GM18526 (cell line): ENCODE results near the gene QTRT2.

Source experiments
- POLR2A ChIP-seq: IDR thresholded peaks from 3 replicates; pipeline ENCODE4 v1.6.1; 2011; ENCODE audit not compliant: insufficient read length; ENCODE audit errors: extremely low read depth

Gene QTRT2

DNA sequence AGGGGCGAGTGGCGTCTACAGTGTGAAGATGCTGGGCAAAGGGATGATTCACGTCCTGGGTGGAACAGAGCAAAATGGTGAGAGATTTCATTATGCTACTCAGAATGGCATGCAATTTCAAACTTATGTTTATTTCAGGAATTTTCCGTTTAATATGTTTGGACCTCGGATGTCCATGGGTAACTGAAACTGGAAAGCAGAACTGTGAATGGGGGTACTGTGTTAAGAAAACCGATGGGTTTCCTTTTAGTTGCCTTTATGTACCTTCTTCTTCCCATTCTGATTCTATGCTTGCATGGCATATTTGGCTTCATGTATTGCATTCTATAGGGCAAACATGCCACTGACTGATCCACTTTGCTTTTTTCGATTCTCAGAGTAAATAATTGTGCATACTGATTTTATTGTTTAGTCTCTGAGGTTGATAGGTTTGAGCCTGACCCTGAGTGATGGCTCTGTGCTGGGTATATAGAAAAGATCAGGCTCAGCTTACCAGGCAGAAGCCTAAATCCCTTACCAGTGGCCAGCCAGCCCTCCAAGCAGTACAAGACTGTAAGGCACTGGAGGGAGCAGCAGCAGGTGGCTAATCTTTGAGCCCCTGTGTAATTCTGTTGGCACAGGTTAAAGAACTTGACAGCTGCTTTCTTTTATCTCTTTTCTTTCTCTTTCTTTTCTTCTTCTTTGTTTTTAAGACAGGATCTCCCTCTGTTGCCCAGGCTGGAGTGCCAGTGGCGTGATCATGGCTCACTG, 4.5 kb downstream of the QTRT2 start:
- no peak for TF ChIP-seq POLR2A

DNA sequence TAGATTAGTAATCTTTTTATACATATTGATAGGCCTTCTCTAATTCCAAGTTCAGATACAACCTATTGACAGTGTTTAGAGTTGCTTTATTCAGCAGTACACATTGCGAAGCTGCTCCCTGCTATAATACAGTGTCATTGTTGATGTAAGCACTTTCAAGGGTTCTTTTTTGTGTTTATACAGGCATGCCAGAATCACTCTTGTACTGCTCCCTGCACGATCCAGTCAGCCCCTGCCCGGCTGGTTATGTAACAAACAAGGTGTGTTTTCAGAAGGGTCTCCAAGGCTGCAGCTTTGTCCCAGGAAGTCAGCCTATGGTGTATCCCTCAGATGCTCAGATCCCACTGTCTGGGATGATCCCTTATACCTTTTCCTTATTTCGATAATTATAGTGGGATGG, 11.3 kb downstream of the QTRT2 start:
- no peak for TF ChIP-seq POLR2A

DNA sequence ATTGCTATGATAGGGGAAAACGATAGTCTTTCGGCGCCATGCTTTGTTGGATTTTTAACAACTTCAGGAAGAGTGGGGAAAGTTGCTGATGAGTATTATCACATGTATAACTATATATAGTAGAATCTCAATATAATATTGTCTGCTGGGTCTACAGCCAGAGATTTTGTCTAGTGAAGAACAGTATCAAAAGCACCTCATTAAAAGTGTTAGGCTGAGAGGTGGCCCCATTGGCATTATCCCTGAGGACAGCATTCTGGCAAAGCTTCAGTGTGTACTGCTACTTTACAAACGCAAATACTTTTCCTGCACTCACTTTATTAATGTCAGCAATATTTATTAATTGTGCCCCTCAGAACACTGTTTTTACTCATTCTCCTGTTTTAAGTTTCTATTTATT, 11.8 kb downstream of the QTRT2 start:
- no peak for TF ChIP-seq POLR2A

DNA sequence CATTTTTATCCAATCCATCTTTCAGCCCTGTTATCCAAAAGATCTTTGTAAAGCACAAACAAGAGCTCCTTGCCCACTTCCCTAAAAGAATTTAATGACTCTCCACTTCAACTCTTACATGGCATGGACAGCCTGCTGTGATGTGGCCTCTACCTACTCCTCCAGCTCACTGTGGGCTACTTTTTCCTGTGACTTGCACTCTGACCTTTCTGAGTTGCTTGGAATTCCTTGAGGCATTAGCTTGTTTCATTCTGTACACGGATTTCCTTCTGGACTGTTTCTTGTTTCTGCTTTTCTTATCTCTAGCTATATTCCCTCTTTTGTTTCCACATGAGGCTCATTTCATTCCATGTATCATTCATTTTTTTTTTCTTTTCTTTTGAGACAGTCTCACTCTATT, 15.2 kb downstream of the QTRT2 start:
- no peak for TF ChIP-seq POLR2A

DNA sequence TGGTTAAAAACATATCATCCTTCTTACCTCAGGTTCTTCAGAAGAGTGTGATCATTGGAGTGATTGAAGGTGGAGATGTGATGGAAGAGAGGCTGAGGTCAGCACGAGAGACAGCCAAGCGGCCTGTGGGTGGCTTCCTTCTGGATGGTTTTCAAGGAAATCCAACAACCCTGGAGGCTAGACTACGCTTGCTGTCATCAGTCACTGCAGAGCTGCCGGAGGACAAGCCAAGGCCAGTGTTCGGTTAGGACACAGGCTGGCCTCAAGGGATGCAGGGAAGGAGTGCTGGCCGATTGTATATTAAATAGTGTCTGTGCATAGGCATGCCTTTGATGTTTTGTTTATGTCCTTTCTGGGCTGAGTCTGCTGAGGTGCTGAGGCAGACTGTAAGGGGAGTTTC, 20.2 kb downstream of the QTRT2 start:
- no peak for TF ChIP-seq POLR2A

GRCh38 chr3:114078126-114078525, 21.6 kb downstream of the QTRT2 start:
- no peak for TF ChIP-seq POLR2A

- TF ChIP-seq POLR2A, result no peak
These were observed 23.2 kb downstream of the QTRT2 start for GRCh38 chr3:114079761-114080160.

GRCh38 chr3:114080201-114080600, 23.7 kb downstream of the QTRT2 start:
- no peak for TF ChIP-seq POLR2A

DNA sequence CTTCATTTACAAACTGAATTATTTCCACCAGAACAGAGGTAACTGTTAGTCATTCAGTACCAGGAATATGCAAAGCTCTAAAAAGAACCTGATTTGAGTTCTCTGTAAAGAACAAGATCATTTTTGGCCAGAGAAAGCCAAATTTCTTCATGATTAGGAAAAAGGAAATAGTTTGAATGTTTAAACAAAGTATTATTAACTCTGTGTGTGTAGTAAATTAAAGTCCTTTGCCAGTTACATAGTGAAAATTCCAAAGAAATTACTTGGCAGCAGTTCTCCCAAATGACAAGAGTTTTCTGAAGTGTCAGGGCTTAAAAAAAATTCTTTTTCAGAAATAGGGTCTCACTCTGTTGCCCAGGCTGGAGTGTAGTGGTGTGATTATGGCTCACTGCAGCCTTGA, 24.5 kb downstream of the QTRT2 start:
- no peak for TF ChIP-seq POLR2A

DNA sequence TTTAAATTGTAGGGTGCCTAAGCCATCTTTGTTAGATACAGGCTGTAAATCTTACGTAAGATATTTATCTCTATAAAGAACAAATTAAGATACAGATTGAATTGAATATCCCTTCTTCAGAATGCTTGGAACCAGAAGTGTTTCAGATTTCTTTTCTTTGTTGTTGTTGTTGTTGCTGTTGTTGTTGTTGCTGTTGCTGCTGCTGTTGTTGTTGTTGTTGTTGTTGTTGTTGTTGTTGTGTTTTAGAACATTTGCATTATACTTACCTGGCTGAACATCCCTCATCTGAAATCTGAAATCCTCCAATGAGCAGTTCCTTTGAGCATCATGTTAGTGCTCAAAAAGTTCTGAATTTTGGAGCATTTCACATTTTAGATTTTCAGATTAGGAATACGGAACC, 26.6 kb downstream of the QTRT2 start:
- TF ChIP-seq POLR2A, result no peak

DNA sequence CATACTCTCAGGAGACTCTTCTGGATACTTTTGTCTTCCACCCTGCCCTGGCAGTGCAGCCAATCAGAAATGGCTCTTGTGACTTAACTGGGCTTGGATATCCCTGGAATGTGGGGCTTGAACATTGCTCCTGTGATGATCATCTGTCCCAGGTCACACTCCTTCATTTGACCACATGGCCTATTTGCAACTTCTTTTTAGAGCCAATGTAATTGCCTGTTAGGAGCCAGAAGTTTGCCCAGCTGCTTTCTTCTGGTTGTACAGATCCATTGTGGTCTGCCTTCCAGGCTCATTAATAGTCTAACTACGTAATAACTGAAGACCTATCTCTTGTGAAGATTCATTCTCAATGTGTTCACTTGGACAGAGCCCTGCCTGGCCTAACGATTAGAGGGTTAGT, 29.8 kb downstream of the QTRT2 start:
- TF ChIP-seq POLR2A, result no peak

DNA sequence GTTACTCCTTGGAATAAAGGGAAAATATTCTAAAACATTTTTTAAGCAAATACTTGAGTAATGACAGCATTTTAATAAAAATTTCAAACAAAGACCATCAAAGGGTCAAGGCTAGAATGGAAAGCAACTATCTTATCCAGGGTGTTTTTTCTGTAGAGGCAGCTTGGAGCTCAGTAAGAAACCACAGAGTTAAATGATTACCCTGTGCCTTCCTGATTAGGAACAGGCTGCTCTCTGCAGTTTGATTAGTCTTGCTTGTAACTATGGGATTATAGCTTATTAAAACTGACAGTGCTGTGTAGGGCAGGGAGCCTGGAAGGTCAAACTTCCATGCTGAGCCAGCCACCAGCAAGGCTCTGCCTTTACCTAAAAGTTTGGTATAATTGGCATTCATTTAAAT, 33.1 kb downstream of the QTRT2 start:
- TF ChIP-seq POLR2A, result no peak

DNA sequence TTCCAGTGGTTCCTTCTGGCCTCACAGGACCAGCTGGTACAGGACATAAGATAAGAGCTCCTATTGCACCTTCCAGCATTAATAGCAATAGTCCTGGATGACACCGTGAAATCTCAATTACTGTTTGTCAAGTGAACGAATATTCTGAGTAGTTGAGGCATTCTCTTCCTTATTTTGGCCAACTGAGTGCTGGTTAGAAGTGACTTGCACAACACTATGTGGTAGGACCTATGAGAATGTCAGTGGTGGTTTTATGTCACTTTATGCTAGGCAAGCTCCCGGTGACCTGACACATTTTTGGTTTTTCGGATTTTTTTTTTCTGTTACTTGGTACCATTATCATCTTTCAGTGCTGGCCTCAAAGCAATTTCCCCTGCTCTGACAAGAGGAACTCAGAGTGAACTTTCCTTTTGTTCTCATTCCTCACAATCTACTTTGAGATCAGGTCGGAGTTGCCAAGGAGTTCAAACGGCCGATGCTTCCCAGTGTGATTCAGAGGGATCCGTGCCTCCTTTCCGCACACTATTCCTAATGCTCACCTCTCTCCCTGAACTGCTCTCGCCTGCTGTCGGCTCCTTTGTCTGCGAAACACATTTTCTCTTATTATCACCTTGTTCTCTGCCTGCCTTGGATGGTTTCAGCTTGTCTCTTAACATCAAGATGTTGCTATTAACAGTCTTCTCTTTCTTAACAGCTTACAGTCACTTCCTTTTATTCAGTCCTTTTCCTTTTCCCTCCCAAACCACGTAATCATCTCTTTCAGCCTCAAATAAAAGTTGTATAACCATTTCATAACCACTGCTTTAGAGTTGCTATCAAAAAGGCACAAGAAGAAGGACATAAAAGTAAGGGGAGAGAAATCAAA, 35.8 kb downstream of the QTRT2 start:
- TF ChIP-seq POLR2A, result no peak

DNA sequence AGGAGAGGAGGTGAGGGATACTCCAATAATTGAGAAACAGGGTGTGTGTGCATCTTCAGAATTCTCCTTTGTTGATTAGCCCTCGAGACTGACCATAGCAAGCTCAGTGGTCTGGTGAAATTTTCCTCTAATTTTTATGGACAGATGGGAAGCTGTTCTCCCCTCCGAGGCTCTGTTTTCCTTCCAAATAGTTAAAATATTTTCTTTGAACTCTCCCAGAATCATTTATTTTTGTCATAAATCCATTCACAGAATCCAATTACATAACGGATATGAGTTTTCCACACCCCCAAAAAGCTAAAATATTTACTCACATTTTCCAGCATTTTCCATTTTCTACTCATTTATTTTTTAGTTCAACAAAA, 36.5 kb downstream of the QTRT2 start:
- TF ChIP-seq POLR2A, result no peak

GRCh38 chr3:114093596-114093995, 37.1 kb downstream of the QTRT2 start:
- no peak for TF ChIP-seq POLR2A

GRCh38 chr3:114095796-114096195, 39.3 kb downstream of the QTRT2 start:
- TF ChIP-seq POLR2A, result no peak
